GM12801 (cell line): ENCODE results near the gene RESF1.

ENCODE experiments used
- CTCF ChIP-seq: IDR thresholded peaks from one replicate; pipeline ENCODE4 v1.5.1; 2011; ENCODE audit warnings: control low read depth; ENCODE audit not compliant: insufficient read length; ENCODE audit errors: extremely low read depth

Gene RESF1

DNA sequence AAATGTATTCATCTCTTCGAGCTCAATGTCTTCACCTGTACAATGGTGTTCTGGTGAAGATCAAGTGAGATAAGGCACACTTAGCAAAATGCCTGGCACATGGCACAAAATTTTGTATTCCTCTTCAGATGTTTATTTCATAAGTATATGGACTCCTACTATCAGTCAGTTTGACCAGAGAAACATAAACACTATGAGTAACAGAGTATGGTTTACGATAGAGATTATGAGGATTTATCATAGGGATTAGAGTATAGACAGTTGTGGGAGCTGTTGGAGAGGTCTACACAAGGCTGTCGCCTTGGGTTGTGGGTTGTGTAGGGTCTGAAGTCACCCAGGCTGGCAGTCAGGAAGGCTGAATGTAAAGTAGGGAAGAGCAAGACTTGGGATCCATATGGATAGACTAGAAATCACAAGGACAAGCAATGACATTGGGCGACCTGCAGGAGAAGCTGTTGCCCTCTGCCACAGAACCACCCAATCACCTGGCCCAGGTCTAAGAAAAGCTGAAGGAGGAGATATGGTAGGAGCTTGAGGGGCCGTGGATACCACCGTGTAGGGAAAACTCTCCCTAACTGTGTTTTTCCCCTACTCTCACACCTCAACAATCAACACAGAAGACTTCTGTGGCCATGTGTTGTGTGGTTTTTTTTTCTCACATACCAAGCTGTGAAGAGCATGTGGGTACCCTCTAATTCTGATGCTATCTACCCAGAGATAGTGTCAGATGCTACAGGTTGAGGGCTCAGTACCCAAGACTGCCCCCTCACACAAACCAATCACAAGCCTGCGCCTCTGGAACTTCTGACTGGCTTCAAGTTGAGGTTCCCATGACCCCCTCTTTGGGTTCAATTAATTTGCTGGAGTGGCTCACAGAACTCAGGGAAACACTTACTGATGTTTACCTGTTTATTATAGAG is 27.2 kb upstream of the RESF1 start:
- TF ChIP-seq CTCF: no peak

DNA sequence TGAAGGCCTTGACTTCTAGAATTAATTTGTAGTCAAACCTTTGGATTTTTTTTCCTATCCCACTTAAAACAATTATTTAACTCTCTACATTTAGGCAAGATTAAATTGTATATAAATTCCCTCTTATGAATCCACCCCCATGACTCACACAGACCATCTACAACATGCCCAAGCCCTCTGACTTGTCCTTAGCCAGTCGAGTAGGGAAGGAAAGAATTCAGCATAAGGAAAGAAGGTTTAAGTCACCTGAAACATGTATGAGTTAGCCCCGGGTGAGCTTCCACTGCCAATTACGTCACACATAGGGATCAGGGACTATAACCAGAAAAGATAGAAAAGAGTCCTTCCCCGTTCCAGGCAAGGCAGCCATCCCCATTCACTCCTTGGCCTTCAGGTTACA is 14.9 kb upstream of the RESF1 start:
- TF ChIP-seq CTCF: no peak

DNA sequence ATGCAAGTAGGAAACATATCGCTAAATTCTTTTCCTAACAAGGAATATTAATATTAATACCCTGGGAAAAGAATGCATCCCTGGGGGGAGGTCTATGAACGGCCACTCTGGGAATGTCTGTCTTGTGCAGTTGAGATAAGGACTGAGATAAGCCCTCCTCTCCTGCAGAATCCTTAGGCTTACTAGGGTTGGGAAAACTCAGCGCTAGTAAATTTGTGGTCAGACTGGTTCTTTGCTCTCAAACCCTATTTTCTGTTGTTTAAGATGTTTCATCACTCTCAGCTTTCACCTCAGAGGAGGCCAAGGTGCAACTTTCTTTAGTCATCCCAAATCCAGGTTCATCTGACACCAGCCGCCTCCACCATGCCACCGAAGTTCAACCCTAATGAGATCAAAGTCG is 11.2 kb upstream of the RESF1 start:
- TF ChIP-seq CTCF: no peak

DNA sequence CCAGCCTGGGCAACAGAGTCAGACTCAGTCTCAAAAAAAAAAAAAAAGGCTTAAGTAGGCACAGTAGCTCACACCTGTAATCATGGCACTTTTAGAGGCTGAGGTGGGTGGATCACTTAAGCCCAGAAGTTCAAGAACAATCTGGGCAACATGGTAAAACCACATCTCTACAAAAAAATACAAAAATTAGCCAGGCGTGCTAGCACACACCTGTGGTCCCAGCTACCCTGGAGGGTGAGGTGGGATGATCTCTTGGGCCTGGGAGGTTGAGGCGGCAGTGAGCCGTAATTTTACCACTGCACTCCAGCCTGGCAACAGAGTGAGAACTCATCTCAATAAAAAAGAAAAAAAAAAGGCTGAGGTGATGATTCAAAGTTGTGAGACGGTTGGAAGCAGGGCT is 9.1 kb upstream of the RESF1 start:
- no peak for TF ChIP-seq CTCF

- no peak for TF ChIP-seq CTCF
Measured at GRCh38 chr12:31950492-31950891, 8.7 kb upstream of the RESF1 start.

- no peak for TF ChIP-seq CTCF
Measured at GRCh38 chr12:31951008-31951407, 8.2 kb upstream of the RESF1 start.

DNA sequence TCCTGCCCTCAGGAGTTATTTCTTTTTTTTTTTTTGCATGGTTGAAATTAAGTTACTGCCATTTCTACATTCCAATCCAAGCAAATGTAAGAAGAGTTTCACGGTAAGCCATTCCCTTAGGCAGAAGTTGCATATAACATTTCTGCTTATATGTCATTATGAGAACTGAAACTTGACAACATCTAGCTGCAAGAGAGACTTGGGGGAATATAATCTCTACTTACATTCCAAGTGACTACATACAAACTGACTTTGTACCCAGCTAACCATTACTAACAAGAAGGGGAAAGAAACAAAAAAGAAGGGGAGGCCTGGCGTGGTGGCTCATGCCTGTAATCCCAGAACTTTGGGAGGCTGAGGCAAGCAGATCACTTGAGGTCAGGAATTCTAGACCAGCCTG is 7.3 kb upstream of the RESF1 start:
- no peak for TF ChIP-seq CTCF
